Measurements from ENCODE around the gene HMGB2.

The HMGB2 gene

DNA sequence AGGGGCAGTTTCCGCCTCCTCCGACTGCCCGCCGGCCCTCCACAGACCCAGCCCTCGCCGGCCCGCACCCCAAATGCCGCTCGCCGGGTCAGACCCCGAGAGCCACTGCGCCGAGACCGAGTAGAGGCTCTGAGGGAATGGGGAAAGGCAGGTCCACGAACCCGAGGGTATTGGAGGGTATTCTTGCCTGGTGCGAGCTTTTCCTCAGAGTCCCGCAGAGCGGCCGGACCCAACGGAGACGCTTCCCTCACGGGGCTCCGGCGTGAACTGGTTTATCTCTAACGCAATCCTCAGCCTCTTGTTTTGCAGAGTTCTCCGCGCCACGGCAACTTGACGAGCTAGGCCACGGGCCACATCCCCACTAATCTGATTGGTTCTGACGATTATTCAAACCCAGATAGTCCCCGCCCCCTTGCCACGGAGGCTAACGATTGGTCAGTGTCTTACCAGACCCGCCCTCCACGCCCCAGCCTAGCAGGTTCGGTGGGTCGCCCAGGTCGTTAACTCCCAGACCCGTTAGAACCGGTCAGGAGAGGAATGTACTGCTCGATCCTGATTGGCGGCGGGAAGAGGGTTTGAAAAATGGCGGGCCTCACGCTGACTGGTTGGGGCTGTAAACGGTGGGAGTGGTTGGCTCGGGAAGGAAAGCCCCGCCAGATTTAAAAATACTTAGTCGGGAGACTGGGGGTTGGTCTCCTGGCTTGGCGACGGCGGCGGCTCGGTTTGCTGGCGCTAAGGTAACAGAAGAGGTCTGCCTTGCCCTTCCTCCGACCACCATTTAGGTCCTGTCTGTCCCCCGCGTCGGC, at the start of gene HMGB2:
Gene HMGB2, minus strand, starts transcription at position 274 of the 806 bp plus-strand sequence. CDS start 709 bp downstream, outside the sequence.
- DNase-seq, result peak; percentile 78

DNA sequence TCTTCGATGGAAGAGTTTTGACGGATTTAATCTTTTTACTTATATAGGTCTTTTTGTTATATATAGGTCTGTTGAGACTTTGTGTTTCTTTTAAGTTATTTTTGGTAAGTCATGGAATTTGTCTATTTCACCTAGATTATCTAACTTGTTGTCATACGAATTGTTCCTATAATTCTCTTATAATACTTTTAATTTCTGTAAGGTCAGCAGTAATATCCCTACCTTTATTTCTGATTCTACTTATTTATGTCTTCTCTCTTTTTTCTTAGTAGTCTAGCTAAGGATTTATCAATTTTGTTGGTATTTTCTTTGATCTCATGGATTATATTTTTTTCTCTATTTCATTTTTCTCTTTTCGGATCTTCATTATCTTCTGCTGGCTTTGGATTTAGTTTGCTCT, 48.2 kb upstream of the HMGB2 start:
- DNase-seq, result no peak

DNA sequence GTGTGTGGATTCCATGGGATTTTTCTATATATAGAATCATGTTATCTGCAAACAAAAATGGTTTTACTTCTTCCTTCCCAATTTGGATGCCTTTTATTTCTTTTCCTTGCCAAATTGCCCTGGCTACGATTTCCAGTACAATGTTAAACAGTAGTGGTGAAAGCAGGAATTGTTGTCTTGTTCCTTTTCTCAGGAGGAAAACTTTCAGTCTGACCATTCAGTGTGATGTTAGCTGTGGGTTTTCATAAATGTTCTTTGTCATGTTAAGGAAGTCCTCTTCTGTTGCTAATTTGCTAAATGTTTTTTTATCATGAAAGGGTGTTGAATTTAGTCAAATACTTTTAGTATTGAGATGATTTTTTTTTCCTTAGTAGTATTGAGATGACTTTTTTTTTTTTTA, 47.5 kb upstream of the HMGB2 start:
- no peak for DNase-seq

DNA sequence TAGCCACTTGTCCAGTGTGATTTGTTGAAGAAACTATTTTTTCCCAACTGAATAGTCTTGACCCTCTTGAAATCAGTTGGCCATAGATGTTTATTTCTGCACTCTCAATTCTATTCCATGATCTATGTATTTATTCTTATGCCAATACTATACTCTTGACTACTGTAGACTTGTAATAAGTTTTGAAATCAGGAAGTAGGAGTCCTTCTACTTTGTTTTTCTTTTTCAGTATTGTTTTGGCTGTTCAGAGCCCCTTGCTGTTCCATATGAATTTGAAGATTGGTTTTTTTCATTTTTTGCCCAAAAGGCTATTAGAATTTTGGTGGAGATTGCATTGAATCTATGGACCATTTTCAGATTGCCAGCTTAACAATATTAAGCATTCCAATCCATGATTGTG, 46.8 kb upstream of the HMGB2 start:
- no peak for DNase-seq

DNA sequence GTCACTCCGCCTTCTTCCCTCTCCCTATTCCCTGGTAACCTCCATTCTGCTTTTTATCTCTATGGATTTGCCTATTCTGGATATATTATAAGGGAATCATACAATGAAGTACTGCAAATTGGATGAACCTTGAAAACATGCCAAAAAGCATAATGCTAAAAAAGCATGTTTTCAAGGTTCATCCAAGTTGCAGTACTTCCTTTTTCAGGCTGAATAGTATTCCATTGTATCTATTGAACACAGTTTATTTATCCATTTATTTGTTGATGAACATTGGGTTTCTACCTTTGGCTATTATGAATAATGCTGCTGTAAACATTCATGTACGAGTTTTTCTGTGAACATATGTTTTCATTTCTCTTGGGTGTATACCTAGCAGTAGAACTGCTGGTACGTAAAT, 45.8 kb upstream of the HMGB2 start:
- no peak for DNase-seq

DNA sequence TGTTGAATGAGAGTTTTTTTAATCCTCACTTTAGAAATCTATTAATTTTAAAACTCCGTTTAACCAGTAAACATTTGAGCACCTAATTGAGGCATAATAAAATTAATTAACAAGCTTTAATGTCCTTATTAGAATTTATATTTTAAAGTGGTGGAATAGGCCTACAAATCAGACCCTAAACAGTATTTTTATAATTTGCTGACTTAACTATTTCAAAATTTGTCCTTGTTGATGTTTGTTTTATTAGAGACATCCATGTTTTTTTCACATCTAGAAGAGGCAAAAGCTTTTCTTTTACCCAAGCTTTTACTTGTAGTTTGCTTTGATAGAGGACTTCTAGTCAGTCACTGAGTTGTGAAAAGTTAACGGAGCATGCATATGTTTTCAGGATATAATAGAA, 40.4 kb upstream of the HMGB2 start:
- DNase-seq, result no peak

DNA sequence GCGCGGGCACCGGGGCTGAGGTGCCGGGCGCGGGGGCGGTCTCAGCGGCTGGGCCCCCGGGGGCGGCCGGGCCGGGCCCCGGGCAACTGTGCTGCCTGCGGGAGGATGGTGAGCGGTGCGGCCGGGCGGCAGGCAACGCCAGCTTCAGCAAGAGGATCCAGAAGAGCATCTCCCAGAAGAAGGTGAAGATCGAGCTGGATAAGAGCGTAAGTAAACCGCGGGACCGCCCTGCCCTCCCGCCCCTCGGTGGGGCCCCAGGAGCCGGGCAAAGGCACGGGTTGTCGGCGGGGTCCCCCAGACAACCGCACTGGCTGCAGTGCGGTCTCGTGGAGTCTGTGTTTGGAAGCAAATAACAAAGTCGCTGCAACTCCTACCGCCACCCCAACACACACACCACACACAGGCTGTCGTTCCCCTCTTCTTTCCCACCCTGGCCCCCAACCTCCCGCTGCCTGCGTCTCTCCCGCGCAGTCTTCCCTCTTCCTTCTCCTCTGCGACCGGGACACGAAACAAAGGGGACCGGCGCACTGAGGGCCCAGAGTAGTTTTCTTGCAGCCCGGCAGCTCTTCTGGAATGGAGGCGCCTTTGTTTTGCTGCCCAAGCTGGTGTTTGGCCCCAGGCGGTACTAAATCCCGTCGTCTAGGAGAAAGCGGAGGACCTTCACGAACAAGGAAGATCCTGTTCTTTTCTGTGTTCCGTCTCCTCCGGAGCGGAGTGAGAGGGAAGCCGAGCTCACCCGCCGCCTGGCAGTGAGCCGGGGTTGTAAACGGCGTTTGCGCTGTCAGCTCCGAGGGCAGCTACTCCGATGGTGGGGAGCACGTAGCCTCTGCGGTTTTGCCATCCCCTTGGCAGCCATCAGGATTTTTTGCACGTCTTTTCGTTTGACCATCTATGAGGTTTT, 37.4 kb upstream of the HMGB2 start:
- DNase-seq, result peak; percentile 12

DNA sequence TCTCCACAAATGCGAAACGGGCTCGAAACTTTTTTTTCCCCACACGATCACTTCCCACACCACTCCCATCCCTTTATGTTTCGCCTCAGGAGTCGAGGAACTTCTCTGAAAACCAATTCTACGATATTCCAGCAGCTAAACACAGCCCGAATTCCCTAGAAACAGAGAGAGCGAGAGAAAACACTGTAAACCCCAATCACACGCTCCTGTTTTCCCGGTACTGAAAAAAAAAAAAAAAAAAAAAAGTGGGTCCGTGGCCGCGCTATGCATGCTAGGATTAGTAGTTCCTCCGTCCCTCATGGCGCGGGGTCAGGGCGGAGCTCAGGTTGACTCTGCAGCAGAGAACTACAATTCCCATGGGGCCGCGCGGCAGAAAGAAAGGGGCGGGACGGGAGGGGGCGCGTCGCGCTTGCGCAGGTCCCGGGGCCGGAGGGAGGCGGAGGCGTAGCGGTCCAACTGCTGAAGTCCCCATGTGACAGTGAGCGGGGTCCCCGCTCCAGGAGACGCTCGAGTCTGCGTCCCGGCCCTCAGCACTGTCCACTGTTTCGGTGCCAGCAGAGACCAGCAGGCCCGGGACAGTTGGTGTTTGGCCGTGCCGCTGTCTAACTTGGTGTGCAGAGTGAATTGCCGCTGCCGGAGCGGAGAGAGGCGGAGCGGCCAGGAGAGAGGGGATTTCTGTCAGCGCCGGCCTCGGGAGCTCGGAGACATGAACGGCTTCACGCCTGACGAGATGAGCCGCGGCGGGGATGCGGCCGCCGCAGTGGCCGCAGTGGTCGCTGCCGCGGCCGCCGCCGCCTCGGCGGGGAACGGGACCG, 36.5 kb upstream of the HMGB2 start, which contains the start of gene SAP30:
Gene SAP30, plus strand, starts transcription at position 478 of the 815 bp plus-strand sequence. Its CDS starts 229 bp downstream, at position 707.
- peak; percentile 41 for DNase-seq

DNA sequence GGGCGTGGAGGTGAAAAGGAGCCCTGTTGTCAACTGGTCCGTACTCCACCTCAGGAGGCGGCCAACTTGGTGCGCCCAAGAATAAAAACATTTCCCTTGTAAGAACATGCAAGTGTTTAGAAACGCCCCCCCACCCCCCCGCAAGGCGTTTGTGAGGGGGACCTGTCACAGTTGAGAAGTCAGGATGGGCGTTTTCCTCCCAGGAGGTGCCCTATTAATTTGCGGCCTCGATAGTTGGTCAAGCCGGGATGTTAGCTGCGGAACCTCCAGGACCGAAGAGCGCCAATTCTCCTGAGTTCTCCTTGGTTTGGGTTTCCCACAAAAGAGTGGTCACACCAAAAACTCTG, 35.9 kb upstream of the HMGB2 start:
- DNase-seq, result no peak

DNA sequence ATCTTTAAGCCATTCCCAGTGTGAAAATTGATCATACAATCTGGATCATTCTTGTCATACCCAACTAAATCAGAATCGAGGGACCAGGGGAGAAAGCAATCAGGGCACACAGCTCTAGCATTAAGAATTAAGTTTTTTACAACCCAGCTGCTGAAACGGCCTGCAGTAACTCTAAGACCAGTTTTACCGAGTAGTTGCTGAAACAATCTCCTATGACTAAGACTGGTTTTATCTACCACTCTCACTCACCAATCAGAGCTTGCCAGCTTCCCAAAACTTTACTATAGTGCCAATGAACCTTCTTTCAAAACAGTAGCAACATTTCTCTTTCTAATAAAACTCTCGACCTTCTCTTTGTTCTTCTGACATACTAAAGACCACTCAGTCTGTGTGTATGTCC, 33.8 kb upstream of the HMGB2 start:
- no peak for DNase-seq

DNA sequence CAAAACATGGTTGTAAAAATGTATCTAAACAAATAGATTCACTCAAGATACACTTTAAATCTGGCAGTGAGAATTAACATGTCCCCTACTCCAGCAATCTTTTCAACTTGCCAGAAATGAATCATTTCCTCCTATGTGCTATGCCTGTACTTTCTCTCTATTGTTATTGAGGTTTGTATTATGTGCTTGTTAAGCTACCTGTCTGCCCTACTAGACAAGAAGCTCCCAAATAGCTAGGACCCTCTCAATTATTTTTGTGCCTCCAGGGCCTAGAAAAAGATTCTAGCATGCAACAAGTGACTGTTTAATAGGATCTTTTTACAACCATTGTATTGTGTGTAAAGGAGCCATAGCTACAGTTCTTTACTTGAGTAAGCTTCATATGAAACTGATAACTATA, 33.1 kb upstream of the HMGB2 start:
- DNase-seq, result no peak

DNA sequence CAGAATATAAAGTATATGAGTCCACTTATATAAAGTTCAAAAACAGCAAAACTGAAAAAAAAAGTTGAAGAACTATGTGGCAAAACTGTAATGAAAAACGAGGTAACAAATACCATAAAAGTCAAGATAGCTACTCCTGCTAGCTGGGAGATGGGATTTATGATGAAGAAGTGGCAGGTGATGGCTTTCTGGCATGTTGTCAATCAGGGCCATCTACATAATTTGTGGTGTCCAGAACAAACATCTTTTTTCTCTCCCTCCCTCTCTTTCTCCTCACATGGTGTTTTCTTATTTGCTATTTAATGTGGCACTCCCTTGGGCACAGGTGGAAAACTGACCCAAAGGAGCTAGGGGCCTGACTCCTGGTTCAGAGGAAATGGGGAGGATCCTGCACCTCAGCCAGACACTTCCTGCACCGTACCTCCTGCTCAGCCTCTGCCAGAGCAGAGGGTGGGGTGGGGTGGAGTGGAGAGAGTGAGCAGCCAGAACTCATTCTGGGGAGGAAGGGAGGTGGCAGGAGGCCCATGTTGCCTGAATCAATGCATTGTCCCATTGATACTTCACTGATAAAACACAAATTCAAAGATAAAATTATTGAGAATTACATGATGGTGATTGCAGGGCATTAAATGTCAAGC, 31.3 kb upstream of the HMGB2 start:
- DNase-seq, result no peak

DNA sequence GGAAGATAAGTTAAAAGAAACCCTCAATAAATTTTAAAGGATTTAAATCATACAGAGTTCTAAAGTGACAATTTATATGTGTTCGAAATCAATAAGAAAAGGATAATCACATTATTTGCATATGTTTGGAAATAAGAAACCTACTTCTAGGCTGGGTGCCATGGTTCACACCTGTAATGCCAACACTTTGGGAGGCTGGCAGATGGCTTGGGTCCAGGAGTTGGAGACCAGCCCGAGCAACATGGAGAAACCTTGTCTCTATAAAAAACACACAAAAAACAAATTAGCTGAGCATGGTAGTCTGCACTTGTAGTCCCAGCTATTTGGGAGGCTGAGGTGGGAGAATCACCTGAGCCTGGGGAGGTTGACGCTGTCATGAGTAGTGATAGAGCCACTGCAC, 28.5 kb upstream of the HMGB2 start:
- DNase-seq, result no peak

DNA sequence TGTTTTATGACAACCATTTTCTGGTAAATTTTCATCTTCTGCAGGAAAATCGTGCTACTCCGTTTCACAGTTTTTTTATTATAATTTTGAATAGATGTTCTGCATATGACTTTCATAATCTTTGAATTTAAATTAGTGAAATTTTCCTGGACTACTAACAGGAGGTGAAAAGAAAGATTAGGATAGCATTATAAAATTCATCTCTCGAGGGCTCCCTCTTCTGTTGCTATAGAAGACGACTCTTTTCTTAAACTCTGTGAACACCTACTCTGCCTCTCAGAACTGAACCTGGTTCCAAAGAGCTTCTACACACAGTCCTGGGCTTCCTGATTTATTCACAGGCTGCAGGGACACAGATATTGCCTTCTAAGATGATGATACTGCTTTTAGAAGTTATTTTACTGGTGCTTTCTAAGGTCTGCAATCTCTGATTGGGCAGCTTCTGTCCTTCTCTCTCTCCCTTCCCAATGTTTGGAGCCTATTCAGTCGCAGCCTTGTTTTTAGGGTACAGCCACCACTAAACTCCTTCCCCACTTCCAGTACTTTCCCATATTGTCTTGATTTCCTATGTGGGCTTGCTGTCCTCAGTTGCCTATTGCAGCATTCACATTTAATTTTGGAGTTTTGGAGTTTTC, 26.5 kb upstream of the HMGB2 start:
- DNase-seq, result no peak

DNA sequence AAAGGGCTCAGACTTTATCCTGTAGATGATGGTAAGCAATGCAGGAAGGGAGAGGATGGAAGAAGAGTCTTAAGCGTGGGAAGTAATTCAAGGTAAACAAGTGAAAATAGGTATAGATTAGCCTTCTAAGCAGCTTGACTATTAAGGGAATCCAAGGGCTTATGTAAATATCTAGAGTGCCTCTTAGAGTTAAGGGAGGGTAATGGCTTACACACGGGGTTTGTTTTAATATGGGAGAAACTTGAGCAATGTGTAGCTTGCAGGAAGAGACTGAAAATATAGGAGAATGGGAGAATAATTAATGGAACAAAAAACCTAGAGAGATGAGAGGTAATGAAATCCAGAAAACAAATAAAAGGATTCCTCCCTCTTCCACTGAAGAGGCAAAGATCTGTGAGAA, 23.8 kb upstream of the HMGB2 start:
- DNase-seq, result no peak

DNA sequence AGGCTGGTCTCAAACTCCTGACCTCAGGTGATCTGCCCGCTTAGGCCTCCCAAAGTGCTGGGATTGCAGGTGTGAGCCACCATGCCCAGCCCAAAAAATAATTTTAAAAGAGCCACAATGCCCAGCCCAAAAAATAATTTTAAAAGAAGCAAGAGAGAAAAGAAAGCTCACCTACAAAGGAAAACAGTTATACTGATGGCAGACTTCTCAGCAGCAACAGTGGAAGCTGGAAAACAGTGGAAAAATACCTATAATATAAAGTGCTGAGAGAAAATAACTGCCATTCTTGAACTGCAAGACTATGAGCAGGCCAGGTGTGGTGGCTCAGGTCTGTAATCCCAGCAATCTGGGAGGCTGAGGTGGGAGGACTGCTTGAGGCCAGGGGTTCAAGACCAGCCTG, 13.3 kb upstream of the HMGB2 start:
- DNase-seq, result no peak

DNA sequence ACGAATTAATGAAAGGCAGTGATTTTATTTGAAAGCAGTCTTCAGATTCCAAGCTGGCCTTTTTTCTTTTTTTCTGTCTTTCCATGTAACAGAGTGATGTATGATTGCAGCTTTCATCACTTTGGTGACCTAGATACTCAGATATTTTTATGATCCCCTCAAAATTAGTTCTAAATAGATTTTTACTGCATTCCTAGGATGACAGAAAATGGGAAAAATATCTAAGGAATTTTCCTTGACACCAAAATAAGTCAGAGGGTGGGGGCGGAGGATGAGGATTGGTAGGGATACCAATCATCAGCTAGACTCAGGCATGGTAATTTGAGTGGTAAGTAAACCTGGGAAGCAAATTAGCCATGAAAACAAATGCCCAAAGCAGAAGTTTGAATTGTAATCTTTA, 11.9 kb upstream of the HMGB2 start:
- no peak for DNase-seq

DNA sequence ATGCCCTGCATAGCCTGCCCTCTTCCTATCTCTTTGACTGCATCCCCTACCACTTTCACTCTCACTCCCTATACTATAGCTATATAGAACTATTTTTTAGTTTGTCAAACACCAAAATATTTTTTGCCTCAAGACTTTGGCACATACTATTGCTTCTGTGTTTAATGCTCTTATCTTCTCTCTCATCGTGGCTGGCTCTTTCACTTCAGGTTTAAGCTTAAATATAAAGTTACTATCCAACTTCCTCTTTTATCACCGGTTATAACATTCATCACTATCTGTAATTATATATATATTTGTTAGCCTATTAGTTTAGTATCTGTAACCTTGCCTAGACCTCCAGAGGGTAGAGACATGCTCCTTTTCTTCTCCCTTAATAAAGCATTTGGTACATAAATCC, 11.5 kb upstream of the HMGB2 start:
- DNase-seq, result no peak

DNA sequence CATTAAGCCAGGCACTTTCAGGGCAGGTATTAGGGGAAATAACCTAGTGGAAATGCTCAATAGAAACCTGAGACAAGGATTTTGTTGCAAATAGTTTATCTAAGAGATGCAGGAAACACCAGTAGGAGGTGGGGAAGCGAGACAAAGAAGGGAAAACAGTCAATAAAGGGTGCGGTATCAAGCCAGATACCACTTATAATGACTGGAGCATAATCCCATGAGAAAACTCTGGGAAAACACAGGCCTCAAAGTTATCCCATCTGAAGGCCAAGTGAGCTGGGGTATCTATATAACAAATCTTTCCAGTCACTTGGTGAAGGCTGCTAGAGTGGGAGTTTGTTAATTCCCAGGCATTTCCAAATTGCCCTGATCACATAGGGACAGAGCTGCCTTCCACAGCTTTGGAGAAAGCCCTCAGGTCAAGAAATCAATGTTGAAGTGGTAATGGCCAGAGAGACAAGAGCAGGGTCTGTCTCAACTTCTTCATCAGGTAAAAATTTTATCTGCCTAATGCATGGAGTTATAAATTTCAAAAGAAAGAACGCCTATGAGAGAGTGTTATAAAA, 9.8 kb upstream of the HMGB2 start:
- no peak for DNase-seq

DNA sequence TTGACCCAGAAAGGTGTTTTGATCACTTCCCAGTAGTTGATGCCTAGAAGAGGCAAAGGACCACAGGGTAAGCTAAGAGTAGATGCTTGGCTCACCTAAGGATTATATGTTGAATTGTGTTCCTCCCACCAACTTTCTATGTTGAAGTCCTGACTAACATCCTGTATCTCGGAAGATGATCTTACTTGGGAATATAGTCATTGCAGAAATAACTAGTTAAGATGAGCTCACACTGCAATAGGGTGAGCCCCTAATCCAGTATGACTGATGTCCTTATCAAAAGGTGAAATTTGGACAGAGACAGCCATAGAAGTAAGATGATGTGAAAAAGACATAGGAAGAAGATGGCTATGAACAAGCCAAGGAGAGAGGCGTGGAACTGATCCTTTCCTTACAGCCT, 3.3 kb upstream of the HMGB2 start:
- DNase-seq, result no peak

DNA sequence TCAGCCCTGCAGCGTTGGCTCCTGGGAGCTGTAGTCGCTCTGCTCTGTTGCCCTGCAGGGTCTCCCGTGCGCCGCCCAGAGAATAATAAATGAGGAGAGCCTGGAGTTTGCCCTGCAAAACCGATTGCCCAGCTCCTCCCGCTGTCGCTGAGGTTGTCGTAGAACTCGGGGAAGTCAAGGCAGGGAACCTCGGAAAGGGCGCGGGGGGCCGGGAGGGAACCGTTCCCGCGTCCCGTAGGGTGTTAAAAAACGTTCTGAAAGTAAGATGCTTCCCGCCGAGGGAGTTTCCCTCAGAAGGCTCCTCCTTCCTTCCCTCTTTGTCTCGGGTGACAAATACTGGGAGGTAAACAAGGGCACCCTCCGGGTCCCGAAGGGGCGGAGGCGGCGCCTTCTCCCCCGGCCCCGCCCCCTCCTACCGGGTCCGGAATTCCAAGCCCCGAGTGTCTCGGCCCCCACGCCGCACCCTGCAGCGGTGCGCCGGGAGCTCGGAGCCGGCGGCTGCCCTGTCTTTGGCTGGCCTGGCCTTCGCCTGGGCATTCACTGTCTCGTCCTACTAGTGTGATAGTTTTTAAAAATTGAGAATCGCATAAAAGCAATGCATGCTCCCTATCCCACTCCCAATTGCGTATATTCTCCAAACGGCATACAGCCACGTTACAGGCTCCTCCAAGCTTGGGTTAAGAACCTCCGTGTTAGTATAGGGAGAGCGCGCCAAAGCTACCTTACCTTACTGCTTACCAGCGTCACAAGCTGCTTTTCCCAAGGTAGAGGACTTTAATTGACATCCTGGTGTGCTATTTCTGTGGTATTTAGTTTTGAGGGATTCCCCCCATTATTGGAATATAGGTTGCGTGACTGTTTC, 964 bp upstream of the HMGB2 start:
- DNase-seq, result peak; percentile 16

Measured in KG1 (cell line).